GM21825 (cell line): ENCODE results near the gene WBP2NL.

Source experiments
- ATAC-seq: cut with Tn5 transposase; IDR thresholded peaks from one replicate; pipeline ENCODE4 v1.9.1; 2021; ENCODE audit warnings: mild to moderate bottlenecking, moderate library complexity; ENCODE audit not compliant: unreplicated experiment

WBP2NL gene

GRCh38 chr22:41976961-41977566 is 21.5 kb upstream of the WBP2NL start:
- no peak for ATAC-seq

- no peak for ATAC-seq
These were observed 19.9 kb upstream of the WBP2NL start for GRCh38 chr22:41978732-41979131.

GRCh38 chr22:41979423-41980250 is 19.0 kb upstream of the WBP2NL start:
- ATAC-seq = no peak

- ATAC-seq = no peak
These were observed 15.7 kb upstream of the WBP2NL start for GRCh38 chr22:41982865-41983264.

GRCh38 chr22:41983513-41984405 is 14.8 kb upstream of the WBP2NL start:
- no peak for ATAC-seq

GRCh38 chr22:41987276-41987675 is 11.3 kb upstream of the WBP2NL start:
- no peak for ATAC-seq

- no peak for ATAC-seq
These were observed 9.3 kb upstream of the WBP2NL start for GRCh38 chr22:41989246-41989645.

- no peak for ATAC-seq
These were observed 7.5 kb upstream of the WBP2NL start for GRCh38 chr22:41991111-41991510.

- no peak for ATAC-seq
These were observed 6.1 kb upstream of the WBP2NL start for GRCh38 chr22:41992496-41992895.

- no peak for ATAC-seq
These were observed 3.4 kb upstream of the WBP2NL start for GRCh38 chr22:41995211-41995610.

- ATAC-seq = no peak
These were observed 1.8 kb upstream of the WBP2NL start for GRCh38 chr22:41996826-41997225.

- no peak for ATAC-seq
These were observed 1.9 kb downstream of the WBP2NL start for GRCh38 chr22:42000466-42000865.

- no peak for ATAC-seq
These were observed 2.5 kb downstream of the WBP2NL start for GRCh38 chr22:42001121-42001520.

- no peak for ATAC-seq
These were observed 3.1 kb downstream of the WBP2NL start for GRCh38 chr22:42001706-42002105.

- ATAC-seq = no peak
These were observed 9.3 kb downstream of the WBP2NL start for GRCh38 chr22:42007922-42008321.

- ATAC-seq = no peak
These were observed 12.2 kb downstream of the WBP2NL start for GRCh38 chr22:42010778-42011177.

- ATAC-seq = no peak
These were observed 14.8 kb downstream of the WBP2NL start for GRCh38 chr22:42013385-42013784.

GRCh38 chr22:42016111-42016510 is 17.5 kb downstream of the WBP2NL start:
- ATAC-seq = no peak

GRCh38 chr22:42018224-42018623 is 19.6 kb downstream of the WBP2NL start:
- ATAC-seq = no peak

- no peak for ATAC-seq
These were observed 23.0 kb downstream of the WBP2NL start for GRCh38 chr22:42021571-42021970.

- ATAC-seq = no peak
These were observed 23.7 kb downstream of the WBP2NL start for GRCh38 chr22:42022162-42022847.
